ENCODE measurements around the gene FURIN.

The FURIN gene

GRCh38 chr15:90885432-90886290 lies 17.3 kb downstream of the FURIN start:
- Histone ChIP-seq H4K20me1 (peaks cover 4 to 66% (median 34%) of the 10 kb centered on the region in 11 experiments; a peak in 16 of 22 replicates), H3K4me3 (peak overlapping the region; percentile 63 to 89 (median 74)), H3K27me3 (no peaks in the 10 kb centered on the region), H3K36me3 (peaks cover 48 to 69% (median 66%) of the 10 kb centered on the region in 11 experiments), H3K9ac (peak overlapping the region; percentile 88 to 97 (median 91)), H3K27ac (peak overlapping the region; percentile 90 to 97 (median 94); a peak in 21 of 22 replicates), H3K4me2 (peak overlapping the region; percentile 91 to 100 (median 99)), H3K4me1 (peaks cover 39 to 66% (median 49%) of the 10 kb centered on the region in 10 experiments), H3K9me3 (replicated peaks in 1 of 11) (no peaks in the 10 kb centered on the region)
- TF ChIP-seq Cebpa-rat (IDR thresholded peaks at IDR 0.05): 0 out of 22 replicates have a peak, but pooled peaks of 1 of the 11 experiments have one; percentile 42

DNA sequence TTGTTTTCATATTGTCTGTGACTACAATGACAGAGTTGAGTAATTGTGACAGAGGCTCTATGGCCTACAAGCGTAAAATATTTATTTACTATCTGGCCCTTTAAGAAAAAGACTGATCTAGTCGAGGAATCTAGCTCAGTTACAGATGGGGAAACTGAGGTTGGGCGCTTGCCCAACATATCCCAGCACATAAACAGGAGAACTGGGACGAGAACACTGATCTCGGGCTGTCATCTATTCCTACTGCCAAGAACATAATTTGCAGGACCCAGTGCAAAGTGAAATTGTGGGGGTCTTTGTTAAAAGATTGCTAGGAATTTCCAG lies 17.9 kb downstream of the FURIN start:
- Histone ChIP-seq H3K36me3 (peaks cover 48 to 69% (median 66%) of the 10 kb centered on the region in 11 experiments), H4K20me1 (peaks cover 4 to 66% (median 40%) of the 10 kb centered on the region in 11 experiments; a peak in 16 of 22 replicates), H3K27ac (peak overlapping the region in 6 of 11 experiments; percentile 34 to 97 (median 92); a peak in 7 of 22 replicates), H3K4me2 (peak overlapping the region; percentile 91 to 100 (median 99); a peak in 20 of 22 replicates), H3K9me3 (replicated peaks in 1 of 11) (no peaks in the 10 kb centered on the region), H3K4me1 (peaks cover 39 to 64% (median 49%) of the 10 kb centered on the region in 10 experiments), H3K27me3 (no peaks in the 10 kb centered on the region), H3K9ac (peak overlapping the region in 9 of 11 experiments; percentile 30 to 97 (median 89); a peak in 15 of 22 replicates), H3K4me3 (peak overlapping the region in 6 of 10 experiments; percentile 74 to 89 (median 77); a peak in 10 of 20 replicates)
- no peak for TF ChIP-seq Cebpa-rat (IDR thresholded peaks at IDR 0.05)

GRCh38 chr15:90887037-90887481 lies 18.7 kb downstream of the FURIN start:
- Histone ChIP-seq H3K27me3 (no peaks in the 10 kb centered on the region), H3K27ac (peak overlapping the region in 4 of 11 experiments; percentile 5 to 40 (median 20); a peak in 5 of 22 replicates), H3K9ac (peak overlapping the region in 9 of 11 experiments; percentile 35 to 97 (median 89); a peak in 15 of 22 replicates), H3K36me3 (peaks cover 48 to 69% (median 66%) of the 10 kb centered on the region in 11 experiments), H3K4me1 (peaks cover 39 to 56% (median 48%) of the 10 kb centered on the region in 10 experiments), H3K9me3 (replicated peaks in 1 of 11) (no peaks in the 10 kb centered on the region), H3K4me2 (peak overlapping the region in 6 of 11 experiments; percentile 99 to 100 (median 100); a peak in 10 of 22 replicates), H3K4me3 (peak overlapping the region in 4 of 10 experiments; percentile 74 to 89 (median 75); a peak in 3 of 20 replicates), H4K20me1 (peaks cover 4 to 66% (median 41%) of the 10 kb centered on the region in 11 experiments; a peak in 16 of 22 replicates)
- no peak for TF ChIP-seq Cebpa-rat (IDR thresholded peaks at IDR 0.05)

DNA sequence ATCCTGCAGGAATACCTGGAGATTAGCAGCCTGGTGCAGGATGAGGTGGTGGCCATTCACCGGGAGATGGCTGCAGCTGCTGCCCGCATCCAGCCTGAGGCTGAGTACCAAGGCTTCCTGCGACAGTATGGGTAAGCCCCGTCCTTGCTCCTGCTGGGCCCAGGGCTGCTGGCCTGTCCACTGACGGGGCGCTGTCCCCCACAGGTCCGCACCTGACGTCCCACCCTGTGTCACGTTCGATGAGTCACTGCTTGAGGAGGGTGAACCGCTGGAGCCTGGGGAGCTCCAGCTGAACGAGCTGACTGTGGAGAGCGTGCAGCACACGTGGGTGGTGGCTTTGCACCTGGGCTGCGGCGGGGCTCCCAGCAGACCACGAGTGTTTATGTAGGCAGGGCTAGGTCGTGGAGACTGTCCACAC lies 20.9 kb downstream of the FURIN start:
- Histone ChIP-seq H3K27ac (no peak overlapping the region), H4K20me1 (peaks cover 4 to 85% (median 41%) of the 10 kb centered on the region in 11 experiments; a peak in 16 of 22 replicates), H3K36me3 (peaks cover 65 to 81% (median 79%) of the 10 kb centered on the region in 11 experiments), H3K4me1 (peaks cover 20 to 35% (median 28%) of the 10 kb centered on the region in 10 experiments), H3K27me3 (no peaks in the 10 kb centered on the region), H3K9me3 (replicated peaks in 1 of 11) (no peaks in the 10 kb centered on the region), H3K4me2 (no peak overlapping the region), H3K9ac (peak overlapping the region in 2 of 11 experiments; percentile 11 to 22; a peak in 1 of 22 replicates), H3K4me3 (no peak overlapping the region)
- no peak for TF ChIP-seq Cebpa-rat (IDR thresholded peaks at IDR 0.05)

DNA sequence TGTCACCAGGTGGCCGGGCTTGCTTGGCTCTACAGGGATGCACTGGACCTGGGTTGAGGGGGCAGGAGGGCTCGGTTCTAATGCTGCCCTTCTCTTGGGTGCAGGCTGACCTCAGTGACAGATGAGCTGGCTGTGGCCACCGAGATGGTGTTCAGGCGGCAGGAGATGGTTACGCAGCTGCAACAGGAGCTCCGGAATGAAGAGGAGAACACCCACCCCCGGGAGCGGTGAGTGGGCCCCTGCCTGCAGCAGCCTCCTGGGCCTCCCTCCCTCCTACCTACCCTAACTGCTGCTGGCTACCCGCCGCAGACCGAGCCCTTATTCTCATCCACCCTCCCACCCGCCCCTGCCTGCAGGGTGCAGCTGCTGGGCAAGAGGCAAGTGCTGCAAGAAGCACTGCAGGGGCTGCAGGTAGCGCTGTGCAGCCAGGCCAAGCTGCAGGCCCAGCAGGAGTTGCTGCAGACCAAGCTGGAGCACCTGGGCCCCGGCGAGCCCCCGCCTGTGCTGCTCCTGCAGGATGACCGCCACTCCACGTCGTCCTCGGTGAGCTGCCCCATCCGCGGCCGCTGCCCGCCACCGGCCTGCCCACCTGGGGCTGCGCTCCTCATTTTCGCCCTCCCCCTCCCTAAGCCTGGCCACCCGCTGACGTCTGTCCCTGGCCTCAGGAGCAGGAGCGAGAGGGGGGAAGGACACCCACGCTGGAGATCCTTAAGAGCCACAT lies 21.5 kb downstream of the FURIN start:
- no peak overlapping the region for H3K4me3 ChIP-seq
- H4K20me1 ChIP-seq: peaks cover 4 to 89% (median 44%) of the 10 kb centered on the region in 11 experiments; a peak in 16 of 22 replicates
- H3K4me1 ChIP-seq: peaks cover 17 to 38% (median 24%) of the 10 kb centered on the region in 10 experiments
- TF ChIP-seq Cebpa-rat (IDR thresholded peaks at IDR 0.05): no peak
- no peak overlapping the region for H3K27ac ChIP-seq
- no peak overlapping the region for H3K9ac ChIP-seq
- H3K4me2 ChIP-seq: no peak overlapping the region
- H3K27me3 ChIP-seq: no peaks in the 10 kb centered on the region
- H3K36me3 ChIP-seq: peaks cover 70 to 87% (median 85%) of the 10 kb centered on the region in 11 experiments
- H3K9me3 ChIP-seq (replicated peaks in 1 of 11): no peaks in the 10 kb centered on the region

DNA sequence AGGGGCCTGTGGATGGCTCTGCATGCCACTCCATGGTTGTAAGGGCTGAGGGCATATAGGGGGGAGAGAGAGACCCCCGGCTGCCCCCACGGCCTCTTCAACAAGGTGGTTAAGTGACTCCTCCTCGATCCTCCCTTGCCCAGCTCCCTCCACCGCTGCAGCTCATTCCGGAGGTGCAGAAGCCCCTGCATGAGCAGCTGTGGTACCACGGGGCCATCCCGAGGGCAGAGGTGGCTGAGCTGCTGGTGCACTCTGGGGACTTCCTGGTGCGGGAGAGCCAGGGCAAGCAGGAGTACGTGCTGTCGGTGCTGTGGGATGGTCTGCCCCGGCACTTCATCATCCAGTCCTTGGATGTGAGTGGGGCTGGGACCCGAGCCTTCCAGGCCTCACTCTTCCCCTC lies 22.5 kb downstream of the FURIN start:
- no peaks in the 10 kb centered on the region for H3K9me3 ChIP-seq (replicated peaks in 1 of 11)
- H3K27ac ChIP-seq: no peak overlapping the region
- peaks cover 4 to 97% (median 52%) of the 10 kb centered on the region in 11 experiments; a peak in 15 of 22 replicates for H4K20me1 ChIP-seq
- TF ChIP-seq Cebpa-rat (IDR thresholded peaks at IDR 0.05): no peak
- peaks cover 9 to 42% (median 21%) of the 10 kb centered on the region in 10 experiments for H3K4me1 ChIP-seq
- H3K36me3 ChIP-seq: peaks cover 80 to 97% (median 94%) of the 10 kb centered on the region in 11 experiments
- no peaks in the 10 kb centered on the region for H3K27me3 ChIP-seq
- no peak overlapping the region for H3K4me2 ChIP-seq
- 0 out of 22 replicates have a peak overlapping the region, but pooled peaks of 1 of the 11 experiments have one; percentile 34 for H3K9ac ChIP-seq
- no peak overlapping the region for H3K4me3 ChIP-seq

DNA sequence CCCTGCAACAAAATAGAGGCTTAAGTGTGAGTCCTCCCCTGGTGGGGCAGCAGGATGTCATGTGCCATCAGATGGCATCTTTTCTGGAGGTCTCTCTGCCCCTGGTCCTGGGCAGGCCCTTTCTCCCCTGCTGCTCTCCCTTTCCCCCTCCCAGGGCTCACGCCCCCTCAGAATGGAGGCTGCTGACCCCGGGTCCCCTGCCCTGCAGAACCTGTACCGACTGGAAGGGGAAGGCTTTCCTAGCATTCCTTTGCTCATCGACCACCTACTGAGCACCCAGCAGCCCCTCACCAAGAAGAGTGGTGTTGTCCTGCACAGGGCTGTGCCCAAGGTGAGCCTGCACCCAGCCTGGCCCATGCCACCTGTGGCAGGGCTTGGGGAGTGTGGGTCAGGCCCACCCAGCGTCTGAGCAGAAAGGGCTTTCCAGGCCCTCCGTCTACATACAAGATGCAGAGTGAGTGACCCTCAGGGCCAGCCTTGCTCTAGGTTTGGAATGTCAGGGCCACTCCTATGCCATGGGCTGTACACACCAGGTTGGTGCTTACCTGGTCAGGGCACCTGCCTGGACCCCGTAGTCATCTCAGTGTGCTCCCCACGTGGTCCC lies 23.1 kb downstream of the FURIN start:
- Histone ChIP-seq H3K36me3 (peaks cover 83 to 100% (median 98%) of the 10 kb centered on the region in 11 experiments), H3K4me1 (peaks cover 4 to 45% (median 20%) of the 10 kb centered on the region in 10 experiments; a peak in 19 of 20 replicates), H3K4me2 (no peak overlapping the region), H3K27ac (no peak overlapping the region), H3K9ac (0 out of 22 replicates have a peak overlapping the region, but pooled peaks of 1 of the 11 experiments have one; percentile 19), H3K9me3 (replicated peaks in 1 of 11) (no peaks in the 10 kb centered on the region), H3K4me3 (no peak overlapping the region), H3K27me3 (no peaks in the 10 kb centered on the region), H4K20me1 (peaks cover 2 to 98% (median 48%) of the 10 kb centered on the region in 11 experiments; a peak in 15 of 22 replicates)
- TF ChIP-seq Cebpa-rat (IDR thresholded peaks at IDR 0.05): no peak

GRCh38 chr15:90892023-90892422 lies 23.6 kb downstream of the FURIN start:
- Histone ChIP-seq H3K27me3 (no peaks in the 10 kb centered on the region), H3K9ac (no peak overlapping the region), H3K27ac (no peak overlapping the region), H3K4me3 (no peak overlapping the region), H3K4me1 (peaks cover 6 to 45% (median 21%) of the 10 kb centered on the region in 10 experiments), H3K4me2 (no peak overlapping the region), H3K36me3 (peaks cover 77 to 96% (median 93%) of the 10 kb centered on the region in 11 experiments), H3K9me3 (replicated peaks in 1 of 11) (no peaks in the 10 kb centered on the region), H4K20me1 (peaks cover 0 to 92% (median 43%) of the 10 kb centered on the region in 11 experiments; a peak in 15 of 22 replicates)
- no peak for TF ChIP-seq Cebpa-rat (IDR thresholded peaks at IDR 0.05)
